Uterus (tissue), 2 donors: ENCODE results near the gene TRPC4AP.
"Not testable (repeated sequence)": the region's sequence is repeated elsewhere in the genome, so short reads cannot be mapped to it uniquely, and the experiment has no call there.

Source experiments
- CTCF ChIP-seq, 4 experiments: fragments of 200-600 bp in 2 of 4; fragments of 450-650 bp in 2 of 4; sonication (generic) in 2 of 4; IDR thresholded peaks; one replicate each; pipeline ENCODE4 v1.5.1; 2016 to 2019; ENCODE audit warnings: antibody characterized with exemption in 4 of 4, mild to moderate bottlenecking in 2 of 4, moderate library complexity in 1 of 4
- POLR2A ChIP-seq, 2 donors: fragments of 450-650 bp; IDR thresholded peaks; one replicate each; pipeline ENCODE4 v1.6.1; 2016; ENCODE audit warnings: antibody characterized with exemption in 2 of 2, mild to moderate bottlenecking in 1 of 2, moderate library complexity in 1 of 2

- not testable (repeated sequence) for TF ChIP-seq POLR2A, CTCF (IDR thresholded peaks at IDR 0.05)
Measured at GRCh38 chr20:35080348-35080642, 12.3 kb downstream of the TRPC4AP start.
